Caco-2 (cell line): ENCODE results near the gene CDC14B. TPM values are rescaled to one million over a fixed set of nuclear protein-coding genes. Genes with fewer than 3 reads are reported as not detected.
"Not testable (repeated sequence)": the region's sequence is repeated elsewhere in the genome, so short reads cannot be mapped to it uniquely, and the experiment has no call there.

ENCODE experiments used
- BruUV-seq: library from RNA; stranded (reverse); fragments of 400-500 nt; replicated peaks from 2 replicates; lab custom pipeline; 2021; lab: Mats Ljungman, UMichigan
- CTCF ChIA-PET: fragments of 300-600 bp; sonication (Branson Sonifier 250); formaldehyde crosslinking; loops from one replicate; lab custom pipeline; 2022; ENCODE audit warnings: antibody characterized with exemption; lab: Charles Lee
- POLR2A ChIA-PET: fragments of 300-600 bp; sonication (Branson Sonifier 250); formaldehyde crosslinking; loops from one replicate; lab custom pipeline; 2022; ENCODE audit warnings: antibody characterized with exemption; lab: Charles Lee
- DNase-seq, 2 experiments: peaks; one replicate each; pipeline versions ENCODE4 v3.0.0 to v3.0.0-alpha.2; 2020 to 2022
- H3K27me3 ChIP-seq: replicated peaks from 2 replicates; pipeline ENCODE4 v1.6.0; 2011; ENCODE audit warnings: low read length; ENCODE audit not compliant: control insufficient read depth, insufficient read depth
- H3K36me3 ChIP-seq: 2 replicates; pipeline ENCODE4 v1.5.1; 2011; ENCODE audit warnings: low read length; ENCODE audit not compliant: control insufficient read depth, insufficient read depth
- H3K4me1 ChIP-seq: fragments of 250-450 bp; sonication (Bioruptor Pico); 2 replicates; pipeline ENCODE4 v1.5.1; 2020; ENCODE audit warnings: mild to moderate bottlenecking
- H3K4me3 ChIP-seq: 2 replicates; pipeline ENCODE4 v1.5.1; 2011; ENCODE audit warnings: low read depth, mild to moderate bottlenecking, control low read depth, low read length
- H3K9me3 ChIP-seq: fragments of 250-450 bp; sonication (Bioruptor Pico); 2 replicates; pipeline ENCODE4 v1.5.1; 2020; ENCODE audit warnings: mild to moderate bottlenecking, moderate library complexity
- H3K27ac Mint-ChIP-seq: one replicate; pipeline ENCODE4 v1.8.0; 2022; ENCODE audit warnings: mixed read lengths; ENCODE audit not compliant: unreplicated experiment
- H3K27me3 Mint-ChIP-seq: one replicate; pipeline ENCODE4 v1.8.0; 2022; ENCODE audit warnings: mixed read lengths; ENCODE audit not compliant: insufficient read depth, unreplicated experiment
- H3K36me3 Mint-ChIP-seq: one replicate; pipeline ENCODE4 v1.8.0; 2022; ENCODE audit warnings: mild to moderate bottlenecking, mixed read lengths; ENCODE audit not compliant: insufficient read depth, unreplicated experiment
- H3K4me1 Mint-ChIP-seq: one replicate; pipeline ENCODE4 v1.8.0; 2022; ENCODE audit warnings: low read depth, mixed read lengths; ENCODE audit not compliant: unreplicated experiment
- H3K4me3 Mint-ChIP-seq: one replicate; pipeline ENCODE4 v1.8.0; 2022; ENCODE audit warnings: mild to moderate bottlenecking, moderate library complexity, mixed read lengths; ENCODE audit not compliant: unreplicated experiment
- H3K9me3 Mint-ChIP-seq: one replicate; pipeline ENCODE4 v1.8.0; 2022; ENCODE audit warnings: mixed read lengths; ENCODE audit not compliant: unreplicated experiment
- intact Hi-C: fragments of 100-400 bp; cut with micrococcal nuclease; formaldehyde crosslinking; loops from one replicate; pipeline ENCODE4 v1.10.0; 2022; ENCODE audit not compliant: unreplicated experiment
- total RNA-seq: library from RNA; stranded (reverse); gene quantifications from 2 replicates; pipeline ENCODE4 v1.2.3, GENCODE V29; 2022
- TF ChIP-seq, protein P1 (sequence below), 2 experiments: fragments of 200-600 bp in 1 of 2; IDR thresholded peaks; 1 replicate in 1 of 2; 2 replicates in 1 of 2; pipeline versions ENCODE4 v1.5.1 to v1.8.0; 2011 to 2022; ENCODE audit warnings: antibody characterized with exemption in 1 of 2, control low read depth in 1 of 2, inconsistent platforms in 1 of 2, low read depth in 1 of 2, low read length in 1 of 2, mild to moderate bottlenecking in 1 of 2, moderate library complexity in 1 of 2; ENCODE audit not compliant: insufficient read depth in 1 of 2, severe bottlenecking in 1 of 2, unreplicated experiment in 1 of 2

The CDC14B gene
- total RNA-seq, 1 experiment from 2014 or later, result 81.4 TPM

DNA sequence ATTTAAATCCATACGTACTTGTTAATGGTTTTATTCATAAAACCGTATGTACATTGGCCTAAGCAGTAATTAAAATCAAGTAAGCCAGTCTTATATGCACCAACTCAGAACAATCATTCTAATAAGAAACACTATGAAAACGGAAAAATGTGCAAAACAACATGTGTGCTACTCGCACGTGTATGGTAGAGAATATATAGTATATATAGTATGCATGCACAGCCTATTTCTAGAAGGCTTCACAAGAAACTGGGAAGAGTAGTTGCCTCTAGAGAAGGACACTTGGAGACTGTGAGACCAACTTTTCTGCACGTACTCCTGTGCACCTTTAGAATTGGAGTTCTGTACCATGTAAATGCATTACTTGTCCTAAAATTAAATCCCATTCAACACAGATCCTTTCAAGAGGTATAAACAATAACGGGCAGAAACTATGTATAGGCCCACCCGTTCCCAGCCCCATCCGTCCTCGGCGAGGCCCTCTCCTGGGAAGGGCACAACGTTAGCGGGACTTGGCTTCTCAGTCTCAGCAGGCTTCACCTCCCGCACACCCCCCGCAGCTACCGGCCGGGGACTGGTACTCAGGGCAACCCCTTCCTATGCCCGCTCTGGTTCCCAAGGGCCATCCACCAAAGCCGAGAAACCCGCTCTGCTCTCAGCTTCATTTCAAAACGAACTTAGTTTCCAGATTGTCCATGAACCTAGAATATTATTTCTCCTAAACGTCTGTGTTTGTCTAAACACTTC, 2.0 kb downstream of the CDC14B start:
- BruUV-seq, result TSS peak; percentile 48

DNA sequence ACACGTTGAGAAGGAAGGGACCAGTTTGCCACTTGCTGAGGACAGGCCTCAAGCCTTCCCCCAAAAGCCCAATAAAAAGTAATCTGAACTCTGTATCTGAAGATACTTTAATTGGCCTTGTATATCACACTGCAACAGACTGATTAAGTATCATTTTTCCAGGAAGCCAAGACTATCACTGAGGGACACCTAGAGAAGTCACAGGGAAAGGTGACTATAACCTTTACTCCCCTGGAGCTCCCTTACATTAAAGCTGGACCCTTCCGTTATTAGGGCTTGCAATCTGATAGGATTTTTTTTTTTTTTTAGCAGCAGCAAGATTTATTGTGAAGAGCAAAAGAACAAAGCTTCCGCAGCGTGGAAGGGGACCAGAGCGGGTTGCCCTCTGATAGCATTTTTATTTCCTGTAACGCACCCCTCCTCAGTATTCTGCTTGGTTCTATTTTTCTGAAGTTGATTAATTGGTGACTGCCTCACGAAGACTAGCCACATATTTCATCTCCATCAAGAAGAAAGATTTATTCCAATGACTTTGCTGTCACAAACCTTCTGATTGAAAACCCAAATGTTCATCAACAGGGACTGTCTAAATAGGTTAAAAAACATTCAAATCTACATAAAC, 2.7 kb downstream of the CDC14B start:
- Mint-ChIP-seq H3K4me1 (peaks cover 48% of the 10 kb centered on the region), H3K4me3 (peak overlapping the region; percentile 91), H3K36me3 (peaks cover 23% of the 10 kb centered on the region), H3K27me3 (no peaks in the 10 kb centered on the region), H3K9me3 (no peaks in the 10 kb centered on the region), H3K27ac (no peak overlapping the region)
- no peak for DNase-seq
- H3K4me1 ChIP-seq, result peaks cover 41% of the 10 kb centered on the region
- intact Hi-C loops, result no loop called here
- ChIA-PET POLR2A (no interaction called here), CTCF (no interaction called here)
- H3K9me3 ChIP-seq, result no peaks in the 10 kb centered on the region
- H3K4me3 ChIP-seq, result no peak overlapping the region
- H3K27me3 ChIP-seq, result no peaks in the 10 kb centered on the region
- no TSS peak for BruUV-seq
- H3K36me3 ChIP-seq, result no peaks in the 10 kb centered on the region
- TF ChIP-seq, protein P1, sequence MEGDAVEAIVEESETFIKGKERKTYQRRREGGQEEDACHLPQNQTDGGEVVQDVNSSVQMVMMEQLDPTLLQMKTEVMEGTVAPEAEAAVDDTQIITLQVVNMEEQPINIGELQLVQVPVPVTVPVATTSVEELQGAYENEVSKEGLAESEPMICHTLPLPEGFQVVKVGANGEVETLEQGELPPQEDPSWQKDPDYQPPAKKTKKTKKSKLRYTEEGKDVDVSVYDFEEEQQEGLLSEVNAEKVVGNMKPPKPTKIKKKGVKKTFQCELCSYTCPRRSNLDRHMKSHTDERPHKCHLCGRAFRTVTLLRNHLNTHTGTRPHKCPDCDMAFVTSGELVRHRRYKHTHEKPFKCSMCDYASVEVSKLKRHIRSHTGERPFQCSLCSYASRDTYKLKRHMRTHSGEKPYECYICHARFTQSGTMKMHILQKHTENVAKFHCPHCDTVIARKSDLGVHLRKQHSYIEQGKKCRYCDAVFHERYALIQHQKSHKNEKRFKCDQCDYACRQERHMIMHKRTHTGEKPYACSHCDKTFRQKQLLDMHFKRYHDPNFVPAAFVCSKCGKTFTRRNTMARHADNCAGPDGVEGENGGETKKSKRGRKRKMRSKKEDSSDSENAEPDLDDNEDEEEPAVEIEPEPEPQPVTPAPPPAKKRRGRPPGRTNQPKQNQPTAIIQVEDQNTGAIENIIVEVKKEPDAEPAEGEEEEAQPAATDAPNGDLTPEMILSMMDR (IDR thresholded peaks at IDR 0.05; ENCODE audit: insufficient read depth in 1 of 2, low read depth in 1 of 2, low read length in 1 of 2, severe bottlenecking in 1 of 2, unreplicated experiment in 1 of 2), result no peak

More for the DNA sequence above, 2.0 kb downstream of the CDC14B start:
- TF ChIP-seq, protein P1 (IDR thresholded peaks at IDR 0.05; ENCODE audit: insufficient read depth in 1 of 2, low read depth in 1 of 2, low read length in 1 of 2, severe bottlenecking in 1 of 2, unreplicated experiment in 1 of 2), result no peak
- H3K27me3 ChIP-seq, result no peaks in the 10 kb centered on the region
- peaks cover 23% of the 10 kb centered on the region for H3K36me3 Mint-ChIP-seq
- H3K9me3 Mint-ChIP-seq, result no peaks in the 10 kb centered on the region
- H3K4me3 ChIP-seq, result peak overlapping the region; percentile 91
- DNase-seq, result no peak
- peaks cover 34% of the 10 kb centered on the region for H3K4me1 ChIP-seq
- peaks cover 43% of the 10 kb centered on the region for H3K4me1 Mint-ChIP-seq
- peak overlapping the region; percentile 91 for H3K4me3 Mint-ChIP-seq
- peak overlapping the region; percentile 82 for H3K27ac Mint-ChIP-seq
- intact Hi-C loops, result no loop called here
- H3K36me3 ChIP-seq, result no peaks in the 10 kb centered on the region
- POLR2A ChIA-PET, result no interaction called here
- no peaks in the 10 kb centered on the region for H3K27me3 Mint-ChIP-seq
- CTCF ChIA-PET, result interaction anchor here (0.8 kb wide), 1 partner anchor 31 kb away, joined by 4 read pairs; no protein-coding TSS in a partner anchor
- H3K9me3 ChIP-seq, result no peaks in the 10 kb centered on the region

DNA sequence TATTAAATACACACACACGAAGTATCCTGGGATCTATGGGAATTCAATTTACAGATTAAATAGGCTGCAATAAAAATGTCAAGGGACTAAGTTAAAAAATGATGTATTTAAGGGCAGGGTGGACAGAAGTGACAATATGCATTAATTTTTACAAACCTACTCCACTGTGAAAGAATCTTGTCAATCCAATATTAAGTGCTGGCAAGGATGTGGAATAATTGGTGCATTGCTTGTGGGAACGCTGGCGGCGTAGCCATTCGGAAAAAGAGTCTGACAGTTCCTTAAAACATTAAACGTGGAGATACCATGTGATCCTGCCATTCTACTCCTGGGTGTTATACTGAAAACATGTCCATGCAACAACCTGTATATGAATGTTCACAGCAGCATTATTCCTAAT, 4.2 kb downstream of the CDC14B start:
- no peak for DNase-seq
- no peaks in the 10 kb centered on the region for H3K36me3 ChIP-seq
- no peaks in the 10 kb centered on the region for H3K9me3 ChIP-seq
- TF ChIP-seq, protein P1 (IDR thresholded peaks at IDR 0.05; ENCODE audit: insufficient read depth in 1 of 2, low read depth in 1 of 2, low read length in 1 of 2, severe bottlenecking in 1 of 2, unreplicated experiment in 1 of 2), result no peak
- ChIA-PET POLR2A (no interaction called here), CTCF (no interaction called here)
- no peaks in the 10 kb centered on the region for H3K27me3 ChIP-seq
- H3K4me3 ChIP-seq, result no peak overlapping the region
- intact Hi-C loops, result no loop called here
- Mint-ChIP-seq H3K4me1 (peaks cover 55% of the 10 kb centered on the region), H3K27me3 (no peaks in the 10 kb centered on the region), H3K27ac (peak overlapping the region; percentile 43), H3K4me3 (no peak overlapping the region), H3K9me3 (no peaks in the 10 kb centered on the region), H3K36me3 (peaks cover 23% of the 10 kb centered on the region)
- no TSS peak for BruUV-seq
- H3K4me1 ChIP-seq, result peaks cover 44% of the 10 kb centered on the region

DNA sequence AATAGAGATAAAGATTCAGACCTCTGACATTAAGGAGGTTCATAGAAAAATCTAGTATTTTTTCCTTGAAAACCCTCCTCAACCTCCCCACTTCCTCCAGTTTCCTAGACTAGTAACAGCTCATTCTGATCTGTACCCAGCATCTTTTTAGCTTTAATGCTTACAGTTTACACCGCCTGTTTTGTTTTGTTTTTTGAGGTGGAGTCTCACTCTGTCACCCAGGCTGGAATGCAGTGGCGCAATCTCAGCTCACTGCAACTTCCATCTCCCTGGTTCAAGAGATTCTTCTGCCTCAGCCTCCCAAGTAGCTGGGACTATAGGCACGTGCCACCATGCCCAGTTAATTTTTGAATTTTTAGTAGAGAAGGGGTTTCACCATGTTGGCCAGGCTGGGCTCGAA, 5.0 kb downstream of the CDC14B start:
- H3K36me3 ChIP-seq, POLR2A ChIA-PET, H3K27me3 Mint-ChIP-seq, H3K27me3 ChIP-seq, H3K9me3 ChIP-seq, H3K4me3 ChIP-seq, BruUV-seq, H3K9me3 Mint-ChIP-seq, intact Hi-C loops: not testable (repeated sequence)
- H3K4me1 Mint-ChIP-seq, result peaks cover 55% of the 10 kb centered on the region
- peaks cover 38% of the 10 kb centered on the region for H3K4me1 ChIP-seq
- H3K27ac Mint-ChIP-seq, result peak overlapping the region; percentile 43
- CTCF ChIA-PET, result interaction anchor here (0.7 kb wide), 1 partner anchor 159 kb away, joined by 3 read pairs; no protein-coding TSS in a partner anchor
- peak overlapping the region; percentile 13 for H3K4me3 Mint-ChIP-seq
- peak in 1 of 2 experiments; percentile 29 for DNase-seq
- peaks cover 18% of the 10 kb centered on the region for H3K36me3 Mint-ChIP-seq
